Neural progenitor cell (in vitro differentiated cells): ENCODE measurements around the gene CD96. TPM values are rescaled to one million over a fixed set of nuclear protein-coding genes. Genes with fewer than 3 reads are reported as not detected.

Experiments
- DNase-seq: peaks from one replicate; pipeline ENCODE4 v3.0.0-alpha.2; 2016; ENCODE audit warnings: low spot score
- H2AFZ ChIP-seq: fragments of 200-600 bp; sonication (generic); replicated peaks from 2 replicates; pipeline ENCODE4 v1.6.1; 2016; ENCODE audit warnings: antibody characterized with exemption
- H3F3A ChIP-seq: fragments of 200-600 bp; sonication (generic); 2 replicates; pipeline ENCODE4 v1.6.1; 2016; ENCODE audit warnings: antibody characterized with exemption, low read depth
- H3K27ac ChIP-seq: fragments of 200-600 bp; sonication (generic); 2 replicates; pipeline ENCODE4 v1.5.1; 2016; ENCODE audit warnings: mild to moderate bottlenecking
- H3K27me3 ChIP-seq: fragments of 200-600 bp; sonication (generic); 2 replicates; pipeline ENCODE4 v1.6.1; 2016; ENCODE audit warnings: mild to moderate bottlenecking, moderate library complexity
- H3K36me3 ChIP-seq: fragments of 200-600 bp; sonication (generic); 2 replicates; pipeline ENCODE4 v1.5.1; 2016
- H3K4me1 ChIP-seq: fragments of 200-600 bp; sonication (generic); 2 replicates; pipeline ENCODE4 v1.6.1; 2016; ENCODE audit warnings: mixed run types
- H3K4me2 ChIP-seq: fragments of 200-600 bp; sonication (generic); 2 replicates; pipeline ENCODE4 v1.6.1; 2016
- H3K4me3 ChIP-seq: fragments of 200-600 bp; sonication (generic); 2 replicates; pipeline ENCODE4 v1.5.1; 2016
- H3K79me2 ChIP-seq: fragments of 200-600 bp; sonication (generic); 2 replicates; pipeline ENCODE4 v1.6.1; 2016; ENCODE audit warnings: low read depth
- H3K9ac ChIP-seq: fragments of 200-600 bp; sonication (generic); 2 replicates; pipeline ENCODE4 v1.6.1; 2016
- H3K9me3 ChIP-seq: fragments of 200-600 bp; sonication (generic); 2 replicates; pipeline ENCODE4 v1.5.1; 2016; ENCODE audit warnings: low read depth
- H4K20me1 ChIP-seq: fragments of 200-600 bp; sonication (generic); 2 replicates; pipeline ENCODE4 v1.6.1; 2016; ENCODE audit warnings: low read depth
- H3K27ac Mint-ChIP-seq: 3 replicates; pipeline ENCODE4 v1.8.0; 2021; ENCODE audit warnings: mixed read lengths
- H3K27me3 Mint-ChIP-seq: 2 replicates; pipeline ENCODE4 v1.8.0; 2022; ENCODE audit warnings: low read depth, mild to moderate bottlenecking, inconsistent platforms, moderate library complexity, mixed read lengths; ENCODE audit not compliant: insufficient read depth
- H3K36me3 Mint-ChIP-seq: 3 replicates; pipeline ENCODE4 v1.8.0; 2021; ENCODE audit warnings: mixed read lengths
- H3K4me1 Mint-ChIP-seq: 3 replicates; pipeline ENCODE4 v1.8.0; 2021; ENCODE audit warnings: mixed read lengths
- H3K4me3 Mint-ChIP-seq: 3 replicates; pipeline ENCODE4 v1.8.0; 2021; ENCODE audit warnings: mild to moderate bottlenecking, moderate library complexity, mixed read lengths
- H3K9me3 Mint-ChIP-seq: 3 replicates; pipeline ENCODE4 v1.8.0; 2020; ENCODE audit warnings: mixed read lengths
- EZH2 ChIP-seq: fragments of 200-600 bp; sonication (generic); IDR thresholded peaks from 2 replicates; pipeline ENCODE4 v1.6.1; 2017; ENCODE audit warnings: antibody characterized with exemption, mild to moderate bottlenecking, moderate library complexity
- EZH2phosphoT487 ChIP-seq: fragments of 200-600 bp; sonication (generic); IDR thresholded peaks from 2 replicates; pipeline ENCODE4 v1.6.1; 2017; ENCODE audit warnings: antibody characterized with exemption
- total RNA-seq: library from RNA; depleted of rRNA; stranded (reverse); fragments of >200 nt; gene quantifications from 2 replicates; pipeline ENCODE4 v1.2.3, GENCODE V29; 2015; ENCODE audit warnings: low replicate concordance
- TF ChIP-seq, protein P1 (sequence below): fragments of 200-600 bp; sonication (generic); IDR thresholded peaks from 2 replicates; pipeline ENCODE4 v1.5.1; 2017; ENCODE audit warnings: antibody characterized with exemption, mild to moderate bottlenecking

The CD96 gene
- total RNA-seq, 1 donor from 2014 or later = not detected

DNA sequence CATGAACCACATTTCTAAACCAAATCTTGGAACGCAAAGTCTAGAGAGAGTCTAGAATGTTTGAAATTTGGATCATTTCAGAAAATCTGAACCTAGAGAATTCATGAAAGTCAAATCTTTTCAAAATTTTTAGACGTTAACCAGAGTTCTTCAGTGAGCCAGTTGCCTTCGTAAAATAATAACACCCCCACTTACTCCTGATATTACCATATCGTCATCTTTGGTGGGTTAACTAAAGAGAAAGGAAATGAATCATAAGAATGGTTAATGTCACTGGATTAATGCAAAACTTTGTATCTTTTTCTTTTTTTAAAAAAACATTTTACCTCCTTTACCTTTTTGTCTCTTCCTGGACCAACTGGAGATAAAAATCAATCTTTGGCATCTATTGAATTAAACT is 54.3 kb downstream of the CD96 start:
- H2AFZ ChIP-seq = no peak overlapping the region
- Mint-ChIP-seq H3K27ac (no peak overlapping the region), H3K4me3 (no peak overlapping the region), H3K36me3 (no peaks in the 10 kb centered on the region), H3K9me3 (no peaks in the 10 kb centered on the region), H3K4me1 (no peaks in the 10 kb centered on the region), H3K27me3 (peaks cover 2% of the 10 kb centered on the region)
- no peaks in the 10 kb centered on the region for H3K79me2 ChIP-seq
- H3F3A ChIP-seq = no peaks in the 10 kb centered on the region
- H3K9me3 ChIP-seq = no peaks in the 10 kb centered on the region
- H3K4me1 ChIP-seq = no peaks in the 10 kb centered on the region
- no peak overlapping the region for H3K27ac ChIP-seq
- no peak overlapping the region for H3K9ac ChIP-seq
- no peak for DNase-seq
- no peak overlapping the region for H3K4me2 ChIP-seq
- no peak for TF ChIP-seq EZH2phosphoT487
- TF ChIP-seq, protein P1, sequence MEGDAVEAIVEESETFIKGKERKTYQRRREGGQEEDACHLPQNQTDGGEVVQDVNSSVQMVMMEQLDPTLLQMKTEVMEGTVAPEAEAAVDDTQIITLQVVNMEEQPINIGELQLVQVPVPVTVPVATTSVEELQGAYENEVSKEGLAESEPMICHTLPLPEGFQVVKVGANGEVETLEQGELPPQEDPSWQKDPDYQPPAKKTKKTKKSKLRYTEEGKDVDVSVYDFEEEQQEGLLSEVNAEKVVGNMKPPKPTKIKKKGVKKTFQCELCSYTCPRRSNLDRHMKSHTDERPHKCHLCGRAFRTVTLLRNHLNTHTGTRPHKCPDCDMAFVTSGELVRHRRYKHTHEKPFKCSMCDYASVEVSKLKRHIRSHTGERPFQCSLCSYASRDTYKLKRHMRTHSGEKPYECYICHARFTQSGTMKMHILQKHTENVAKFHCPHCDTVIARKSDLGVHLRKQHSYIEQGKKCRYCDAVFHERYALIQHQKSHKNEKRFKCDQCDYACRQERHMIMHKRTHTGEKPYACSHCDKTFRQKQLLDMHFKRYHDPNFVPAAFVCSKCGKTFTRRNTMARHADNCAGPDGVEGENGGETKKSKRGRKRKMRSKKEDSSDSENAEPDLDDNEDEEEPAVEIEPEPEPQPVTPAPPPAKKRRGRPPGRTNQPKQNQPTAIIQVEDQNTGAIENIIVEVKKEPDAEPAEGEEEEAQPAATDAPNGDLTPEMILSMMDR = no peak
- no peak for TF ChIP-seq EZH2
- no peaks in the 10 kb centered on the region for H3K36me3 ChIP-seq
- H3K4me3 ChIP-seq = no peak overlapping the region
- H4K20me1 ChIP-seq = no peaks in the 10 kb centered on the region
- no peaks in the 10 kb centered on the region for H3K27me3 ChIP-seq

- Mint-ChIP-seq H3K36me3 (no peaks in the 10 kb centered on the region), H3K4me3 (no peak overlapping the region), H3K27ac (no peak overlapping the region), H3K27me3 (peaks cover 2% of the 10 kb centered on the region), H3K4me1 (no peaks in the 10 kb centered on the region), H3K9me3 (no peaks in the 10 kb centered on the region)
- Histone ChIP-seq H3K27me3 (no peaks in the 10 kb centered on the region), H3K27ac (no peak overlapping the region), H2AFZ (no peak overlapping the region), H3F3A (no peaks in the 10 kb centered on the region), H3K9ac (no peak overlapping the region), H3K9me3 (no peaks in the 10 kb centered on the region), H3K36me3 (no peaks in the 10 kb centered on the region), H3K79me2 (no peaks in the 10 kb centered on the region), H4K20me1 (no peaks in the 10 kb centered on the region), H3K4me1 (no peaks in the 10 kb centered on the region), H3K4me3 (no peak overlapping the region), H3K4me2 (no peak overlapping the region)
- TF ChIP-seq EZH2phosphoT487 (no peak), EZH2 (no peak)
- TF ChIP-seq, protein P1 = no peak
- no peak for DNase-seq
These were observed 56.1 kb downstream of the CD96 start for GRCh38 chr3:111598139-111598538.

DNA sequence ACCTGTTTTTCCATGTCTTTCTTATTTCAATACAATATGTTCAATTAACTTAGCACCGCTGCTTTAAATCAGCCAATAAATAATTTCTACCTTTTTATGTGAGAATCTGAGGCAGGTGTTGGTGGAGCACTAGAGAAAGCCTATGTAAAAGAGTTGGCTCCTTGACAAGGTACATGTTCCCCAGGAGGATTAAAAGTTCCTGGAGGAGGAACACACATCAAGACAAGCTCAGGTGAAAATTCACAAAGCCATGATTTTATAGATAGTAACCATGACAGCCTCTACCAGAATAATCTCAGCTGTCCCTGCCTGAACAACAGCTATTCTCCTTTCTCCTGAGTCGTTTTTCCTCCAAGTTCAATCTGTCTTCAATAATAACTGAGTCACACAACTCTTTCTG is 56.6 kb downstream of the CD96 start:
- no peaks in the 10 kb centered on the region for H4K20me1 ChIP-seq
- H3K4me2 ChIP-seq = no peak overlapping the region
- Mint-ChIP-seq H3K27ac (no peak overlapping the region), H3K9me3 (no peaks in the 10 kb centered on the region), H3K27me3 (peaks cover 1% of the 10 kb centered on the region), H3K4me1 (no peaks in the 10 kb centered on the region), H3K4me3 (no peak overlapping the region), H3K36me3 (no peaks in the 10 kb centered on the region)
- H3K9me3 ChIP-seq = no peaks in the 10 kb centered on the region
- H3K36me3 ChIP-seq = no peaks in the 10 kb centered on the region
- H3F3A ChIP-seq = no peaks in the 10 kb centered on the region
- H3K4me3 ChIP-seq = no peak overlapping the region
- no peak for TF ChIP-seq EZH2phosphoT487
- TF ChIP-seq, protein P1 = no peak
- TF ChIP-seq EZH2 = no peak
- DNase-seq = no peak
- H2AFZ ChIP-seq = no peak overlapping the region
- no peak overlapping the region for H3K27ac ChIP-seq
- H3K27me3 ChIP-seq = no peaks in the 10 kb centered on the region
- no peak overlapping the region for H3K9ac ChIP-seq
- H3K4me1 ChIP-seq = no peaks in the 10 kb centered on the region
- H3K79me2 ChIP-seq = no peaks in the 10 kb centered on the region

DNA sequence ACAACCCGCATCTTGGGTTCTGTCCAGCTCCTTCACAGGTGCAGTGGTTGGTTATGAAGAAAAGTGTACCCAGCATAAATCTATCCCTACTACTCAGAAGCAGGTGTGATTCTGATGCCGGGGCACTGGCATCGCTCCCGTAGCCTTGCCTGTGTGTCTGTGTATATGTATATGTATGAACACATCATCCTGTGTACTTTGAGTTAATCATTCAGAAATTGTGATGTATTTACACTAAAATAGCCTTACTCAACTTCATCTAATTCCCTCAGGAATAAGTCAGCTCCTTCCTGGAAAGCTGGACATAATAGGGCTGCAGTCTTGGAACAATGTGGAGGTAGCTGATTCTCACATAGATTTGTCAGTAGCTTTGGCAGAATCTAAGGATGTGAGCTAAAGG is 59.8 kb downstream of the CD96 start:
- H3K27ac Mint-ChIP-seq = no peak overlapping the region
- H3K4me3 ChIP-seq = no peak overlapping the region

More for the DNA sequence above, 59.8 kb downstream of the CD96 start:
- no peaks in the 10 kb centered on the region for H3K4me1 Mint-ChIP-seq
- Histone ChIP-seq H4K20me1 (no peaks in the 10 kb centered on the region), H3K27me3 (no peaks in the 10 kb centered on the region), H3K9ac (no peak overlapping the region), H3K4me2 (no peak overlapping the region), H3K9me3 (no peaks in the 10 kb centered on the region), H3K36me3 (no peaks in the 10 kb centered on the region), H3K4me1 (no peaks in the 10 kb centered on the region), H2AFZ (no peak overlapping the region), H3K79me2 (no peaks in the 10 kb centered on the region), H3K27ac (no peak overlapping the region), H3F3A (no peaks in the 10 kb centered on the region)
- H3K36me3 Mint-ChIP-seq = no peaks in the 10 kb centered on the region
- no peaks in the 10 kb centered on the region for H3K27me3 Mint-ChIP-seq
- no peak overlapping the region for H3K4me3 Mint-ChIP-seq
- no peak for TF ChIP-seq EZH2phosphoT487
- no peak for TF ChIP-seq EZH2
- TF ChIP-seq, protein P1 = no peak
- no peak for DNase-seq
- H3K9me3 Mint-ChIP-seq = no peaks in the 10 kb centered on the region
